ENCODE data around the gene DDHD1.
"Not testable (repeated sequence)": the region's sequence is repeated elsewhere in the genome, so short reads cannot be mapped to it uniquely, and the experiment has no call there.

Gene DDHD1

GRCh38 chr14:53152887-53153701, at the start of gene DDHD1:
TSS of gene DDHD1 (minus strand) at chr14:53153323. CDS start at chr14:53153098, 225 bp downstream.
- peak; percentile 82 for DNase-seq

- no peak for DNase-seq
Measured at GRCh38 chr14:53195949-53196348, 42.8 kb upstream of the DDHD1 start.

- DNase-seq, result no peak
Measured at GRCh38 chr14:53193193-53193592, 40.1 kb upstream of the DDHD1 start.

GRCh38 chr14:53192052-53192760, 39.1 kb upstream of the DDHD1 start:
- DNase-seq, result no peak

- peak; percentile 70 for DNase-seq
Measured at GRCh38 chr14:53190938-53191337, 37.8 kb upstream of the DDHD1 start.

- DNase-seq, result no peak
Measured at GRCh38 chr14:53187921-53188463, 34.9 kb upstream of the DDHD1 start.

- DNase-seq, result no peak
Measured at GRCh38 chr14:53186532-53186931, 33.4 kb upstream of the DDHD1 start.

- DNase-seq, result no peak
Measured at GRCh38 chr14:53183611-53184010, 30.5 kb upstream of the DDHD1 start.

GRCh38 chr14:53183056-53183455, 29.9 kb upstream of the DDHD1 start:
- no peak for DNase-seq

- DNase-seq, result peak; percentile 38
Measured at GRCh38 chr14:53181463-53182081, 28.4 kb upstream of the DDHD1 start.

- peak; percentile 38 for DNase-seq
Measured at GRCh38 chr14:53180272-53181221, 27.4 kb upstream of the DDHD1 start.

GRCh38 chr14:53179486-53180005, 26.4 kb upstream of the DDHD1 start:
- not testable (repeated sequence) for DNase-seq

GRCh38 chr14:53175375-53175774, 22.3 kb upstream of the DDHD1 start:
- DNase-seq, result no peak

- DNase-seq, result no peak
Measured at GRCh38 chr14:53174918-53175317, 21.8 kb upstream of the DDHD1 start.

GRCh38 chr14:53168786-53169185, 15.7 kb upstream of the DDHD1 start:
- no peak for DNase-seq

- no peak for DNase-seq
Measured at GRCh38 chr14:53167602-53168328, 14.6 kb upstream of the DDHD1 start.

- no peak for DNase-seq
Measured at GRCh38 chr14:53161758-53162435, 8.8 kb upstream of the DDHD1 start.

- no peak for DNase-seq
Measured at GRCh38 chr14:53156238-53156637, 3.1 kb upstream of the DDHD1 start.

GRCh38 chr14:53153702-53154112, 584 bp upstream of the DDHD1 start:
- DNase-seq, result peak; percentile 70

- peak; percentile 59 for DNase-seq
Measured at GRCh38 chr14:53152184-53152886, 788 bp downstream of the DDHD1 start.

All from stimulated activated naive CD4-positive, alpha-beta T cell treated with Interleukin-2 at 50 U/mL for 16 hours (primary cell).